NT2/D1 (cell line): Measurements from ENCODE around the gene NTN3.
A peak's percentile ranks its signal among the peaks of the same experiment; 100 is the strongest.

ENCODE experiments used
- DNase-seq: peaks from one replicate; pipeline ENCODE4 v3.0.0-alpha.2; 2011; ENCODE audit warnings: low read depth, low spot score
- H3K27me3 ChIP-seq: 2 replicates; pipeline ENCODE4 v1.6.0; 2011; ENCODE audit warnings: mild to moderate bottlenecking; ENCODE audit not compliant: insufficient read length, insufficient read depth
- H3K36me3 ChIP-seq: 2 replicates; pipeline ENCODE4 v1.6.1; 2011; ENCODE audit warnings: mild to moderate bottlenecking, low read length, mixed read lengths; ENCODE audit not compliant: insufficient read depth, insufficient read length
- H3K4me1 ChIP-seq: 2 replicates; pipeline ENCODE4 v1.5.1; 2011; ENCODE audit not compliant: insufficient read depth, insufficient read length
- H3K4me3 ChIP-seq: 2 replicates; pipeline ENCODE4 v1.5.1; 2011; ENCODE audit warnings: low read depth; ENCODE audit not compliant: insufficient read length
- H3K9ac ChIP-seq: 2 replicates; pipeline ENCODE4 v1.6.0; 2011; ENCODE audit warnings: low read depth; ENCODE audit not compliant: insufficient read length
- H3K9me3 ChIP-seq: 2 replicates; pipeline ENCODE4 v1.5.1; 2011; ENCODE audit warnings: mild to moderate bottlenecking, low read length; ENCODE audit not compliant: insufficient read depth
- SUZ12 ChIP-seq: IDR thresholded peaks from 2 replicates; pipeline ENCODE4 v1.6.1; 2011; ENCODE audit not compliant: insufficient read length, insufficient read depth; ENCODE audit errors: extremely low read depth
- YY1 ChIP-seq: IDR thresholded peaks from 2 replicates; pipeline ENCODE4 v1.6.1; 2011; ENCODE audit not compliant: insufficient read length, insufficient read depth
- ZNF274 ChIP-seq: IDR thresholded peaks from 2 replicates; pipeline ENCODE4 v1.6.1; 2011; ENCODE audit warnings: mild to moderate bottlenecking, low read depth, low read length

NTN3 gene

GRCh38 chr16:2500918-2501750 is 30.0 kb downstream of the NTN3 start:
- Histone ChIP-seq H3K36me3 (peaks cover 32% of the 10 kb centered on the region), H3K9ac (peak overlapping the region; percentile 70), H3K4me3 (peak overlapping the region; percentile 28), H3K9me3 (no peaks in the 10 kb centered on the region), H3K27me3 (no peaks in the 10 kb centered on the region), H3K4me1 (peaks cover 24% of the 10 kb centered on the region)
- DNase-seq = peak; percentile 76
- TF ChIP-seq YY1 (no peak), ZNF274 (no peak), SUZ12 (no peak)

- Histone ChIP-seq H3K36me3 (peaks cover 21% of the 10 kb centered on the region), H3K27me3 (no peaks in the 10 kb centered on the region), H3K4me3 (no peak overlapping the region), H3K9me3 (no peaks in the 10 kb centered on the region), H3K9ac (peak overlapping the region; percentile 14), H3K4me1 (peaks cover 20% of the 10 kb centered on the region)
- TF ChIP-seq ZNF274 = no peak
- TF ChIP-seq YY1 = no peak
- no peak for TF ChIP-seq SUZ12
- DNase-seq = no peak
Observed at GRCh38 chr16:2501946-2502895, 31.1 kb downstream of the NTN3 start.

GRCh38 chr16:2505695-2506094 is 34.6 kb downstream of the NTN3 start:
- DNase-seq = no peak
- TF ChIP-seq SUZ12 = no peak
- no peak for TF ChIP-seq ZNF274
- TF ChIP-seq YY1 = no peak
- no peaks in the 10 kb centered on the region for H3K27me3 ChIP-seq
- peaks cover 2% of the 10 kb centered on the region for H3K36me3 ChIP-seq
- H3K9ac ChIP-seq = no peak overlapping the region
- peaks cover 19% of the 10 kb centered on the region for H3K4me1 ChIP-seq
- no peak overlapping the region for H3K4me3 ChIP-seq
- no peaks in the 10 kb centered on the region for H3K9me3 ChIP-seq

- Histone ChIP-seq H3K36me3 (no peaks in the 10 kb centered on the region), H3K9ac (peak overlapping the region; percentile 13), H3K4me1 (peaks cover 18% of the 10 kb centered on the region), H3K9me3 (no peaks in the 10 kb centered on the region), H3K27me3 (no peaks in the 10 kb centered on the region), H3K4me3 (no peak overlapping the region)
- TF ChIP-seq ZNF274 (no peak), YY1 (no peak), SUZ12 (no peak)
- DNase-seq = no peak
Observed at GRCh38 chr16:2507052-2507659, 36.1 kb downstream of the NTN3 start.

GRCh38 chr16:2507665-2508064 is 36.6 kb downstream of the NTN3 start:
- peaks cover 22% of the 10 kb centered on the region for H3K4me1 ChIP-seq
- TF ChIP-seq ZNF274 = no peak
- TF ChIP-seq YY1 = no peak
- no peak for TF ChIP-seq SUZ12
- no peaks in the 10 kb centered on the region for H3K27me3 ChIP-seq
- peak overlapping the region; percentile 13 for H3K9ac ChIP-seq
- no peak for DNase-seq
- H3K4me3 ChIP-seq = no peak overlapping the region
- no peaks in the 10 kb centered on the region for H3K9me3 ChIP-seq
- H3K36me3 ChIP-seq = no peaks in the 10 kb centered on the region

- Histone ChIP-seq H3K27me3 (no peaks in the 10 kb centered on the region), H3K36me3 (no peaks in the 10 kb centered on the region), H3K9me3 (no peaks in the 10 kb centered on the region), H3K9ac (no peak overlapping the region), H3K4me3 (no peak overlapping the region), H3K4me1 (peaks cover 27% of the 10 kb centered on the region)
- TF ChIP-seq YY1 (no peak), ZNF274 (no peak), SUZ12 (no peak)
- DNase-seq = no peak
Observed at GRCh38 chr16:2508722-2509400, 37.8 kb downstream of the NTN3 start.
